ENCODE results near the gene HLA-DQA1.
"Not testable (repeated sequence)": the region's sequence is repeated elsewhere in the genome, so short reads cannot be mapped to it uniquely, and the experiment has no call there.

Gene HLA-DQA1

GRCh38 chr6:32659856-32660595 lies 22.8 kb downstream of the HLA-DQA1 start:
- no peak for DNase-seq

GRCh38 chr6:32662099-32662498 lies 24.9 kb downstream of the HLA-DQA1 start:
- DNase-seq, result no peak

GRCh38 chr6:32662836-32663235 lies 25.6 kb downstream of the HLA-DQA1 start:
- no peak for DNase-seq

GRCh38 chr6:32664354-32664753 lies 27.1 kb downstream of the HLA-DQA1 start:
- DNase-seq, result no peak

- no peak for DNase-seq
Observed at GRCh38 chr6:32664827-32665362, 27.7 kb downstream of the HLA-DQA1 start.

GRCh38 chr6:32665661-32666060 lies 28.5 kb downstream of the HLA-DQA1 start:
- DNase-seq, result no peak

GRCh38 chr6:32666420-32667300 lies 29.5 kb downstream of the HLA-DQA1 start, which contains the start of gene HLA-DQB1:
HLA-DQB1 (minus strand) TSS chr6:32666657; CDS start chr6:32666607, 50 bp downstream.
- peak; percentile 3 to 30 for DNase-seq

GRCh38 chr6:32668226-32668747 lies 31.1 kb downstream of the HLA-DQA1 start:
- DNase-seq, result peak in 1 of 2 donors; percentile 27

- DNase-seq, result no peak
Observed at GRCh38 chr6:32669240-32669639, 32.0 kb downstream of the HLA-DQA1 start.

- no peak for DNase-seq
Observed at GRCh38 chr6:32669893-32670292, 32.7 kb downstream of the HLA-DQA1 start.

GRCh38 chr6:32671908-32672307 lies 34.7 kb downstream of the HLA-DQA1 start:
- DNase-seq, result not testable (repeated sequence)

- not testable (repeated sequence) for DNase-seq
Observed at GRCh38 chr6:32674123-32674522, 36.9 kb downstream of the HLA-DQA1 start.

GRCh38 chr6:32679492-32679891 lies 42.3 kb downstream of the HLA-DQA1 start:
- no peak for DNase-seq

- no peak for DNase-seq
Observed at GRCh38 chr6:32680055-32680454, 42.8 kb downstream of the HLA-DQA1 start.

GRCh38 chr6:32684246-32684645 lies 47.0 kb downstream of the HLA-DQA1 start:
- no peak for DNase-seq

- no peak for DNase-seq
Observed at GRCh38 chr6:32685603-32686002, 48.4 kb downstream of the HLA-DQA1 start.

- DNase-seq, result no peak
Observed at GRCh38 chr6:32689531-32690501, 52.6 kb downstream of the HLA-DQA1 start.

- DNase-seq, result no peak
Observed at GRCh38 chr6:32692019-32692418, 54.8 kb downstream of the HLA-DQA1 start.
